ENCODE data around the gene APOL2.

GRCh38 chr22:36287881-36288515, 48.7 kb upstream of the APOL2 start:
- TF ChIP-seq CTCF (IDR thresholded peaks at IDR 0.05; ENCODE audit: borderline replicate concordance, extremely low read depth, low read length, poor library complexity, severe bottlenecking) (no peak), EZH2 (IDR thresholded peaks at IDR 0.05; ENCODE audit: borderline replicate concordance, low read depth, low read length, severe bottlenecking) (no peak)
